ENCODE measurements around the gene CSGALNACT2.
A peak's percentile ranks its signal among the peaks of the same experiment; 100 is the strongest.

CSGALNACT2 gene

DNA sequence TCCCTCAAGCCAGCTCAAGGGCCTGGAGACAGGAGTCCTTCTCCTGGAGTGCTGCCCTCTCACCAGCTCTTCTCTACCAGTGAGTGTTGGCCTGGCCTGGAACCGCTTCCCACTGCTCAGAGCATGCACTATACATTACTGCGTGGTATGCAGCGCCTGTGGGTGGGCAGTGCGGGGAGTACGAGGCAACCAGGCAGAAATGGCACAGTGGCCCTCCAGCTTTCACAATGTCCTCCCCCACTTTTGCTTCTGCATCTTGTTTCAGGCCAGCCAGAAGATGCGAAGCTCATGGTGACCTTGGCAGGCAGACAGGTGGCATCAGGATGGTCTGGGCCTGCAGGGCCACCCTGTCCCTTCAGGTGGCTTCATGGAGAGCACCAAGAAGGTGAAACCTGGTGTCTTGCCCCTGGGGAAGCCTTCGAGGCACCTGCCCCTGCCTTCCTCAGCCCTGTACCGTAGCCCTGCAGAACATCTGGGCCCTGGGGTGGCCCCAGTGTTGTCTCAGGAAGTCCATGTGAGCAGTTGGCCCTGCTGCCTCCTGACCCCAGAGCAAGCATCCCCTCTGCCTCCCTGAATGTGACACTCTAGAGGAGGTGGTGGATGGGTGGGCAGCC lies 92.8 kb downstream of the CSGALNACT2 start:
- peak; percentile 9 for DNase-seq

DNA sequence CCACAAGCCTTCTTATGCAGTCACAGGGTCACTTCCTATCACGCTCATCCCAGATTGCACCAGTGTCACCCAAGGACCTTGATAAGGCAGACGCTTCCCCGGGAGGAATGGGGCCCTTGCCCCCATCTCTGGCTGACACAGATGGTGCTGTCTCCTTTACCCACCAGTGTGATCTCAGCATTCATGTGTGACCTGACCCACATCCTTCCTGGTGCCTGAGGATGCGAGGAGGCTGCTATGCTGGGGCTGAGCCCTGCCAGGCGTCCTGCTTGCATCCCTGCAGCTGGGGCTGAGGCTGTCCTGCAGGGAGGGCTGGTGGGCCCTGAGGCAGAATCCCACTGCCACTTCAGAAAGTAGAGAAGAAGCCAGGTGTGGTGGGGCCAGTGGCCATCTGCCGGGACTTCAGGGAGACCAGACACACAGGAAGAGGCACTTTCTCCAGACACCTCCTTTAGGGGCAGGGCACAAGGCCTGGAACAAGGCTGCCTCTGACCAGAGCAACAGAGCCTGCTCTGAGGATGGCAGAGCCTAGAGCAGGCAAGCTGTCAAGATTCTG lies 93.4 kb downstream of the CSGALNACT2 start:
- DNase-seq, result peak; percentile 32

DNA sequence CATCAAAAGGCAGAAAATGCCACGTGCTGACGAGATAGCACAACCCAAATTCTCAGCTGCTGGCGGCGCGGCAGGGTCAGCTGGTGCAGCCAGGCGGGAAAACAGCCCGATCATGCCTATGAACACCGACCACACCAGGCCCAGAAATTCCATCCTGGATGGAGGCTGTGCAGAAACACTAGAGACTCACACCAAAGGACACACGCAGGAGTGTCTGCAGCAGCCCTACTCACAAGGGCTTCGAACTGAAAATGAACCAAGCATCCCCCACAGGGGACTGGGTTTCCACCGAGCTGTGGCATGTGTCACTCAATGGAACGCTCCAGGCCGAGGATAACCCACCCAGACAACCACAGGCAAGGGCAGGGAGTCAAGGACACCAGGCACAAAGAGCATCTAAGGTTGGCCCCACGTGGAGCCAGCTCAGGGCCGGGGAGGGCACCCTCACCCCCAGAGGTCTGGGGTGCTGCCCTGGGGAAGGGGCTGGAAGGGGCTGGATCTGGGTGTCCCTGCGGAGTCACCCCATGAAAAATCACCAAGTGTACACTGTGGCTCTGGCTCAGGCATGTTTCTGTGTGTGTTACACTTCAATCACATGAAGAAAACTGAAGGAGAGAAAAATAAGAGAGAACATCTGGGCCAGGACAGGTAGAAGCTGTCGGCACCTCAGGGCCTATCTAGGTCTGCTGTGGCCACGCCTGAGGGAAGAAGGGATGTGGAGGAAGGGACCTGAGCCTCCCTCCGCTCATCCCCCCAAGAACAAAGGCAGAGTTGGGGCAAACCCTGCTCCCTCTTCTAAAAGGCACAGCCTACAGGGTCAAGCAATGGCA lies 95.6 kb downstream of the CSGALNACT2 start:
- DNase-seq, result peak; percentile 4

DNA sequence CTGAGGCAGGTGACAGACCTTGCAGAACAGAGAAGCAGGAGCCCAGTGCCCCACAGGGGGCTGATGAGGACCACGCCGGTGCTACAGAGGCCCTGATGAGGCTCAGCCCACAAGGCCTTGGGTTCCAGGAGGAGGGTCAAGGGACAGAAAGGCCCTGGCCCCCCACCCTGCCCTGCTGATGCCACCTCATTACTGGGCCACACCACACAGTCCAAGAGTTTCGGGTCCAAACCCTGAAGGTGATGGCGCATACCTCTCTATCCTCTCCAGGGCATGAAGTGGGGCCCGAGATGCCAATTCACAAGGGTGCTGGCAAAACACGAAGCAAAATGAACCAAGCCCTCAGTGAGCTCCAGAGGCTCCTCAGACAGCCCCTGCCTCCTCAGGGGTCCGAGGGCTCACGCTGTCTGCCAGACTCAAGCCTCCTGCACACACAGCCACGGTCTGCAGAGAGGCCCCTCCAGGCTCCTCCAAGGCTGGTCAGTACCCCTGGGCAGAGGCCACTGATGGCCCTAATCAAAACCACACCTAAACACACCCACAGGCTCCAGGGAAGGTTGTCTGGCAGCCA lies 96.3 kb downstream of the CSGALNACT2 start:
- DNase-seq, result peak; percentile 12
